Activated CD8-positive, alpha-beta memory T cell treated with anti-CD3 and anti-CD28 coated beads, Interleukin-2, amount 50 U/mL, for 24 hours (primary cell): ENCODE measurements around the gene POP5.
A peak's percentile ranks its signal among the peaks of the same experiment; 100 is the strongest.
"Not testable (repeated sequence)": the region's sequence is repeated elsewhere in the genome, so short reads cannot be mapped to it uniquely, and the experiment has no call there.

Experiments
- DNase-seq: peaks from one replicate; pipeline ENCODE4 v3.0.0-alpha.2; 2020; ENCODE audit errors: extremely low read depth

POP5 gene

GRCh38 chr12:120580787-120581723 lies at the start of gene POP5:
Gene POP5, minus strand, starts transcription at chr12:120581402. Its CDS starts 40 bp downstream, at chr12:120581362.
- peak; percentile 90 for DNase-seq

- no peak for DNase-seq
These were observed 49.1 kb upstream of the POP5 start for GRCh38 chr12:120630104-120630892.

- no peak for DNase-seq
These were observed 47.7 kb upstream of the POP5 start for GRCh38 chr12:120628919-120629318.

GRCh38 chr12:120625557-120626419 lies 44.6 kb upstream of the POP5 start:
- DNase-seq, result no peak

GRCh38 chr12:120620624-120621023 lies 39.4 kb upstream of the POP5 start:
- no peak for DNase-seq

GRCh38 chr12:120618954-120619615 lies 37.9 kb upstream of the POP5 start:
- no peak for DNase-seq

- DNase-seq, result not testable (repeated sequence)
These were observed 36.6 kb upstream of the POP5 start for GRCh38 chr12:120617767-120618166.

GRCh38 chr12:120617193-120617592 lies 36.0 kb upstream of the POP5 start:
- not testable (repeated sequence) for DNase-seq

GRCh38 chr12:120614848-120615247 lies 33.6 kb upstream of the POP5 start:
- DNase-seq, result no peak

- not testable (repeated sequence) for DNase-seq
These were observed 30.3 kb upstream of the POP5 start for GRCh38 chr12:120611534-120611933.

GRCh38 chr12:120610560-120610959 lies 29.4 kb upstream of the POP5 start:
- DNase-seq, result no peak

- DNase-seq, result not testable (repeated sequence)
These were observed 21.2 kb upstream of the POP5 start for GRCh38 chr12:120602416-120602815.

GRCh38 chr12:120599672-120600552 lies 18.7 kb upstream of the POP5 start:
- no peak for DNase-seq

- DNase-seq, result no peak
These were observed 17.7 kb upstream of the POP5 start for GRCh38 chr12:120598674-120599463.

- no peak for DNase-seq
These were observed 16.7 kb upstream of the POP5 start for GRCh38 chr12:120597861-120598260.

GRCh38 chr12:120596901-120597300 lies 15.7 kb upstream of the POP5 start:
- no peak for DNase-seq

- DNase-seq, result no peak
These were observed 11.2 kb upstream of the POP5 start for GRCh38 chr12:120592121-120593049.

GRCh38 chr12:120590741-120591407 lies 9.7 kb upstream of the POP5 start:
- DNase-seq, result no peak
